DMS153 (cell line): ENCODE measurements around the gene ANKRD16.
"Not testable (repeated sequence)": the region's sequence is repeated elsewhere in the genome, so short reads cannot be mapped to it uniquely, and the experiment has no call there.

Experiments used
- DNase-seq: peaks from one replicate; lab custom pipeline; 2025; lab: John Stamatoyannopoulos, UW

ANKRD16 gene

DNA sequence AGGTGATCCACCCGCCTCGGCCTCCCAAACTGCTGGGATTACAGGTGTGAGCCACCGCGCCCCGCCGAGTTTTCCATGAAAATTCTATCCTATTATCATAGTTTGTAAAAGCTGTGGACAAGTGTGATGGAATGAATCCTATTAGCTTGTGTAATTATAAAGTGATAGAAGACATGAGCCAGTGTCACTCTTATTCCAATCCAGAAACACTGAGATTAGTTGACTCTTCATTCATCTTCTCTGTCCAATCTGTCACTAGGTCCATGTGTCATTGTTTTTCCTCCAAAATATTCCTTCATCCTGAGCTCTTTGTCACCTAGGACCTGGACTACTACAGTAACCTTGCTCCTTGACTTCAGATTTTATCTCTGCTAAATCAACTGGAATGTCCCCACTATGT lies 13.9 kb upstream of the ANKRD16 start:
- no peak for DNase-seq

DNA sequence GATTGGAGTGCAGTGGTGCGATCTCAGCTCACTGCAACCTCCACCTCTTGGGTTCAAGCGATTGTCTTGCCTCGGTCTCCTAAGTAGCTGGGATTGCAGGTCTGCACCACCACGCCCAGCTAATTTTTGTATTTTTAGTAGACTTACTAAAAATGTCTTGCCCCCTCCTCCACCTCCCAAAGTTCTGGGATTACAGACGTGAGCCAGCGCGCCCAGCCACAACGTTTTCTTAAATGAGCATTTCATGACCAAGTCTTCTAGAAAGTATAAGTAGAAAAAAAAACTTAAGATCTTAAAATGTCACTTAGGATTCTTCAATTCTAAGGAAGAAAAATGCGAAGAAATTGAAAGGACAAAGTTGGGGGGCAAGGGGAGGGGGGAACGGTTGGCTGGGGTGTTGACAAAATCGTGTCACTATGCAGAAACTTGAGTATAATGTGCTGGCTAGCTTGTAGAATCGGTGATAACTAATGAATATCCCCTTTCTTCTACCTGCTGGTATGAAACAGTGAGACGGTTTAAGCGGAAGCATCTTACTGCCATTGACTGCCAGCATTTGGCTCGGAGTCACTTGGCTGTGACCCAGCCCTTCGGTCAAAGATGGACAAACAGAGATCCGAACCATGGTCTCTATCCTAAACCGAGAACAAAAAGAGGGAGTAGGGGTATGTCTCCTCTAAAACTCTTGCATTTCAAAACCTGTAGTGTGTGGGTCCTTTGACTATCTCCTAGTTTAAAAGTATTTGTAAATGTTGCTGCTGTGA lies 13.0 kb upstream of the ANKRD16 start:
- DNase-seq, result no peak

DNA sequence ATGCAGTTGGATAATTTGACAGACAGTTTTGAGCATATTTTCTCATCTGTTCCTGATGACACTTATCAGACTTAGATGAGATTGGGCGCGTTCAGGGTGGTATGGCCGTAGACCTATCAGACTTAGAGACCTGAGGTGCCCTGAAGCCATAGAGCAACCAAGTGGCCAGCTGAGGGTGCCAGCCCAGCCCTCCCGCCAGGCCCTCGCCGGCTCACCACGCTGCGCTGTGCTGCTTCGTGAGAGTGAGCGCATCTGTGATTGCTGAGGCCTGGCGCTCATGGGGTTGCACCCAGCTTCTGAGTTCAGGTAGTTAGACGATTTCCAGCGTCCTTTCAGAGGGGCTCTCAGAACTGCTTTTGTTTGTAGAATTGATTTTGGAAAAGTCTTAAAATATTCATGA lies 10.6 kb upstream of the ANKRD16 start:
- DNase-seq, result no peak

DNA sequence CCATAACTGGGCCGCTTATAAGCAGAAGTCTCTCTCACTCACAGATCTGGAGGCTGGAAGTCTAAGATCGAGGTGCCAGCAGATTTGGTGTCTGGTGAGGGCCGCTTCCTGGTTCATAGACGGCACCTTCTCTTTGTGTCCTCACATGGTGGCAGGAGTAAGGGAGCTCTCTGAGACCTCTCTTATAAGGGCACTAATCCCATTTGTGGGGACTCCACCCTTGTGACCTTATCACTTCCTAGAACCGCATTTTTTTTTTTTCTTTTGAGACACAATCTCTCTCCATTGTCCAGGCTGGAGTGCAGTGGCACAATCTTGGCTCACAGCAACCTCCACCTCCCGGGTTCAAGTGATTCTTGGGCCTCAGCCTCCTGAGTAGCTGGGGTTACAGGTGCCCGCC lies 8.5 kb upstream of the ANKRD16 start:
- no peak for DNase-seq

DNA sequence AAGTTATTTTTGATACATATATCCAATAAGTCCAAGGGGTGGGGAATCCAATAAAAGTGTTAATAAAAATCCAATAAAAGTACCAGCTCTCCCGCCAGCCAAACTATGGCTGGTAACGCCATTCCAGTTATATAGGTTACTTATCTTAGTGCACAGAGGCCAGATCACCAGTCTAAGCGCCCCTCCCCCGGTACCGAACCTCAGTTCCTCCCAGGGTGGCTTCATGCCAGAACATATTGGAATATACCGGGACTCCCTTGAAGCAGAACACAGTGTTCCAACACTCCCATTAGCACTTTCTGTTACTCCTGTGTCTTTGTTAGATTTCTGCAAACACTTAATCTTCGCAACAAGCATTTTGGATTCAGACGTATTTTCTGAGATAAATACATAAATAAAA lies 7.8 kb upstream of the ANKRD16 start:
- no peak for DNase-seq

DNA sequence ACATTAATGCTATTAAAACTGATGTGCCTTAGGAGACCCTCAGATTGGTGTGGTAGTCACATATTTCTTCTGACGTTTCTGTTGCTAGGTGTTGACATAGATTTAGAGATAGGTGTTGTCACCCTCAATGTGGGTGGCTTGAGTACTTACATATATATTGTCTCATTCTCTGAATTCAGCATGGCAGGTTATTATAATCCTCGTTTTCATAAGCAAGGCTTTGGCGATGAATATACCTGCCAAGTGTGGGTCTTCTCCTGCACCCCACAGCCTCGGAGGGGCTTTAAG lies 7.3 kb upstream of the ANKRD16 start:
- DNase-seq, result no peak

DNA sequence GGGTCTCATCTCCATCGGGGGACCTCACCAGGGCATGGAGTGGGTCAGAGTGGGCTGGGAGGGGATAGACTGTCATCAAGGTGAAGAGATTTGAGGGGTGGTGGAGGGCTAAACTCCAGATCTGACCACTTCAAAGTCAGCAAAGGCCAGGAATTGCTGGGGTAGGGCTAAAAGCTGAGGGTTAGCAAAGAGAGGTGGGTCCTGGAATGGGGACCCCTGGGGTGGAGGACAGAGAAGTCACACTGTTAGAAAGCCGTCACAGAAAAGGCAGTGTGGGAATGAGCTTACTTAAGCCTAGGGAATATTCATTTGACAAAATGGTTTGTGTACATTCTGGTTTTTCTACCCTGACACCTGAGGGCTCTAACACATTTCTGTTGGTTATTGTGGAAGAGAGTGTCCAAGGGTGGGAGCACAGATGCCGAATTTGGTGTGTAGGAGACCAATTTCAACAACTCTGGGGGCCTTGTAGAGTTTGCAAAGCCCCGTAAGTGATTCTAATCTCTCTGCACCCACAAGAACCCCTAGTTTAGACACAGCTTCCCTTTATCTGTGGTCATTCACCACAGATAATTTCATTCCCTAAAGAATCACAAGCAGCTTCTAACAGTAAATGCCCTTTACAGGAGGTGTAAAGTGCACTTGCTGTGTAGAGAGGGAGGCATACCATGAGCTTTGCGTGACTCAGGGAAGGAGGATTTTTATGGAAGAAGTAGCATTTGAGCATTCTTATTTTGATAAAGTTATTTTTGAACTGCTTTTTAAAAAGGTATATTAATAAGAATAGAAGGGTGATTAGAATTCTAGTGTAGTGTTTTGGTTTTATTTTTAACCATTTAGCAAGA lies 6.7 kb upstream of the ANKRD16 start:
- no peak for DNase-seq

DNA sequence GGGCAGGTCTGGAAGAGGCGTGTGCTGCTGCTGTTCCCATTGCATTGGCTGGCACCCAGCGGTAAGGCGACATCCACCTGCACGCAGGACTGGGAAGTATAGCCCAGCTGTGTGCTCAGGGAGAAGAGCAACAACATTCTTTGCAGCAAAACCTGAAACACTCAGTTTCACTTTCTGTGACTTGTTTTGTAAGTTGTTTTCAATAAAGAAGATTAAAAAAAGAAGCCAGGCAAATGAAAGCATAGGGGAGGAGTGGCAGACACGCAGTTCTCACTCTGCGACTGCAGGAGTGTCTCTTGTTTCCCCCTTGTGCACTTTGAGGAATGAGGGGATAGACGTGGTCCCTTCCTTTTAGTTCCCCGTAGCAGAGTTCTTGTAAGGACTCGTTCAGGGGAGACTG lies 6.1 kb upstream of the ANKRD16 start:
- no peak for DNase-seq

DNA sequence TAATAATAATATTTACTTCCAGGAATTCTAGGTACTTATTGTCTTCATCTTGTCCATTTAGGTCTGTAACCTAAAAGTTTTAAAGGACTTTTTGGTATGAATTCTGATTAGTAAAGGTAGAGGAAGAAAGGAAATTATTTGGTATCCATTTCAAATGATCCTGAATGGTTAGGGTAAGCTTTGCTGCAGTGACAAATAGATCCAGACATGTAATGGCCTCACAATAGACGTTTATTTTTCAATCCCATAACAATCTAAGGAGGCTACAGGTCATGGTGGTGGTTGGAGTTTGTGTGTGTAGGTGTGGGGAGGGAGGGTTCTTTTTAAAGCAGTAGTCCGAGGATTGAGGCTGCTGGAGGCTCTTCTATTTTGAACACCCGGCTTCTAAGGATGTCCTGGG lies 5.7 kb upstream of the ANKRD16 start:
- no peak for DNase-seq

DNA sequence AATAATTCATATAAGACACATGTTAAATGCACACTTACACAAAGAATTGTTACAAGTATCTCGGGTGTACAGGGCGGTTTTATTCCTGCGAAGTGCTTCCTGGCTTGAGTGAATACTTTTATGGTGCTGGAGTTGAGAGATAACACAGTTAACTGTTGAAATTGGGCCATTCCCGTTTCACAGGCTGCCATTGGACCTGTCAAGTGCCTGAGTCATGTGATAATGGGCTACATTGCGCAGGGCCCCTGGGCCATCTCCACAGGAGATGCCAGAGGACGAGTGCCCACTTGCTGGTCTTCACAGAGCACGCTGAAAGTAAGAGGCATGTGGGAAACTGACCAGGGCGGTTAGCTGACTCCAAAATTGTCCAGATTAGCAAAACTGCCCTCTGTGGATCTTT lies 5.2 kb upstream of the ANKRD16 start:
- DNase-seq, result no peak

DNA sequence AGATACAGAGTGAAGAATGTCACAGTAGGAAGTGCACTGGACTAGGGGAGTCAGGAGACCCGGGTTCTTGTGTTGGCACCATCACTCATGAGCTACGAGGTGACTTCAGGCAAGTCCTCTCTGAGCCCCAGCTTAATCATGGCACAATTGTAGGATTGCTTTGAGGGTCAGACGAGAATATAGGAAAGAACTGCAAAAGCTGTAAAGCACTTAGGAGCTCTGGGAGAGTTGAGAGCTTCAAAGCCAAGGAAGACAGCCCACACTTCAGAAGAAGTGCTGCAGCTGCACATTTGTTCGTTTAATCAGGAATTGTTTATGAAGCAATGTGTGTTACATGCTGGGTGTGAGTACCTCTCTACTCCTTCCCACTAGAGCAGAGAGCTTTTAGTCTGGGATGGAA lies 4.7 kb upstream of the ANKRD16 start:
- no peak for DNase-seq

DNA sequence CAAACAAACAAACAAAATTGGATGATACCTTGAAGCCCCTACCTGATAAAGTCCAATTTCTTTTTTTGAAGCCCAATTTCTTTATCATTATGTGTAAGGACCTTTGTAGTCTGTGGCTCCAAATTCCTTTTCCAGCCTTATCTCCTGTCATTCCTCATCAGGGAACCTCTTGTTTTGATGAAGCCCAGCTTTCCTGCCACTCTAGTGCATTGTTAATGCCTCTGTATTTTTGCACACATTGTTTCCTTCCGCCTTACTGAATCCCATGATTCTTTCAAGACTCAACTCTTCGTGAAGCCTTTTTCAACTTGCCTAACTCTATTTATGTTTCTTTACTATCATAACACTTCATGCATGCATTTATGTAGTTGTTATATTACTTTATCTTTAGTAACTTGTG lies 3.6 kb upstream of the ANKRD16 start:
- no peak for DNase-seq

DNA sequence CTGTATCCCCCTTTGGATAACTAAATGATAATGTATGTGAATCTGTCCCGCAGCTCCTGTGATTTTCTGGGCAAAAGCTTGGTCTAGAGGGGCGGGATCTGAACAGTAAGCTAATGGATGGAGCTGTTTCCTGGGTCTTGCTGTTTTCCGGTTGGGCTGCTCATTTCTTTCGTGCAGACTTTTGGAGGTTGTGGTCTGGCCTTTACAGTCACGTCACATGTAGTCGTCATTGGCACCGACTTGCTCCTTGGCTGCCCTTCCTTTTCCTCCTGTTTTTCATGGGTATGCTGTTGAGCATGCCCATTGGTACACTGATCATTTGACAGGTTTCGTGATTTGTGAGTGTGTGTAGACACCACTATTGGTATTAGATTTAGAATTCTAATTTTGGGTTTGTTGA lies 2.3 kb upstream of the ANKRD16 start:
- no peak for DNase-seq

DNA sequence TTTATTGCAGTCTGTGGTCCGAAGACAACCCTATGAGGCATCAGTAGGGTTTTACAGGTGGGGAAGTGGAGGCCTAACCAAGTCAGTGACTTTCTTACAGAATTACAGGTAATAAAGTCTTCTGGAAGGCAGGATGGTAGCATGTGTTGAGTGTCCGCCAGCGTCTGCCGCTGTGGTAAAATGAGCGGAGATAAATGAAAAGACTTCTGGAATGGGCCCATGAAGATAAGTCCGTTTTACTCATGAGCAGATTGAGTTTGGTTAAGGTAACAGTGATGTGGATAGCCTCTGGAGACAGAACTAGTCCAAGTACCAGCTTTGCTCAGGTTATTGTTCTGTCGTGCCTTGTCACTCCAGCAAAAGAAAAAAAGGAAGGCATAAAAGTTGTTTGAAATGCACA lies 1.3 kb upstream of the ANKRD16 start:
- no peak for DNase-seq

DNA sequence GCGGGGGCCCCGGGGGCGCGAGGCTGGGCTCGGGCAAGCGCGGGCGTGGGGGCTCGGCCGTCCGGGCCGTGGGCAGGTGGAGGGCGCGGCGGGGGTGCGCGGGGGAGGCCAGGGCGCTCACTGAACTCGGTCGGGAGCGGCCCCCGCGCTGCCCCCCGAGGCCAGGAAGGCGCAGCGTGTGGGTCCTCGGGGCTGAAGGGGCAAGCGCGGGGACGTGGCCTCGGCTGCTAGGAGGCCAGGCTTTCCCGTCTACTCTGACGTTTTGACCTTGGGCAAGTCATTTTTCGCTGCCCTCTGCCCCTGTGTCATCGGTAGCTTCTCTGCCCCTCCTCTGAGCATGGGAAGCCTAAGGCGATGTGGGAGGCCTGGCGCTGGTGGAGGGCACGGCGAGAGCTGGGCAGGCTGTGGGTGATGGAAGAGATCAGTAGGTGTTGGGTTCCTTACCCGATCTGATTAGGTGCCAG lies 791 bp upstream of the ANKRD16 start:
- DNase-seq, result no peak

DNA sequence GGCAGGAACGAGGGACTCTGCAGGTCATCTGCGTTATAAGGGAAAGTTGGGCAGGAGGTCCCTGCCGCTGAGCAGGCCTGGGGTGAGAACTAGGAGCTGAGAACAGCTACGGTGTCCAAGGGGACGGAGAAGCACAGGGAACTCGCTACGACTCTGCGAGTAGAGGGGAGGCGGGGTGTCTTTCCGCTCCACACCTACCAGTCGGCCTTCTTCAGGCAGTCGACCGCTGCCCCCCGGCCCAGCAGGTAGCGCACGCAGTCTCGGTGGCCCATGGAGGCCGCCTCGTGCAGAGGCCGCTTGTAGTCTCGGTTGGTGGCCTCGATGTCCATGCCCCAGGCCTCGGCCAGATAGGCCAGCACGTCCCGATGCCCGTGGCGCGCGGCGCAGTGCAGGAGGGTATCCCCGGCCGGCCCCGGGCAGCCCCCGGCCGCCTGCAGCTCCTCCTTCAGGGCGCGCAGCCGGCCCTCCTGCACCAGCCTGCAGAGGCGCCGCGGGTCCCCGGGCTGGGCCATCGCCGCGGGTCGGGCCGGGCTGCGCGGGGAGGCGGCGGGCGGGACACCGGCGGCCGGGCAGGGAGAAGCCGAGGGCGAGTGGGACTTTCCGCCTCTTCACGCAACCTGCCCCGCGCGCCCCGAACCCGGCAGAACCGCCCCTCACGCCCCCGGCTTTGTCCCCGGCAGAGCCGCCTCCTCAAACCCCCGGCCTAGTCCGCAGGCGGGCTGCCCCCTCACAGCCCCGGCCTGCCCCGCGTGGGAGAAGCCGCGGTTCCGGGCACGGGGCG lies 660 bp downstream of the ANKRD16 start:
- DNase-seq, result no peak

DNA sequence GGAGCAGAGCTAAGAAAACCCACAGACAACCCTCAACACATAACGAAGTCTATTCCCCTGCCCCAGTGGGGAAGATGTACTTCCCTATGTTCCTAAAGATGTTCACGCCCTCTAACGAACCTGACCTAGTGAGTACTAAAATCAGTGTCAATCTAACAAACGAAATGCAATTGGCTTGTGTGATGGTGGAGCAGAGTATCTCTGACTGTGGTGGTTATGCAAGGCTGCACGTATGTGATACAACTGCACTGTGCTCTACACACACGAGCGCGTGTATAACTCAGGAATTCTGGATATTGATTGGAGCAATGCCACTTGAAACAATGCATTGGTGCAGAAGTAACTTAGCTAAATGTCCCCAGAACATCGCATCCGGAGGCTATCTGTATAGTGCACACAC lies 1.3 kb downstream of the ANKRD16 start:
- no peak for DNase-seq

DNA sequence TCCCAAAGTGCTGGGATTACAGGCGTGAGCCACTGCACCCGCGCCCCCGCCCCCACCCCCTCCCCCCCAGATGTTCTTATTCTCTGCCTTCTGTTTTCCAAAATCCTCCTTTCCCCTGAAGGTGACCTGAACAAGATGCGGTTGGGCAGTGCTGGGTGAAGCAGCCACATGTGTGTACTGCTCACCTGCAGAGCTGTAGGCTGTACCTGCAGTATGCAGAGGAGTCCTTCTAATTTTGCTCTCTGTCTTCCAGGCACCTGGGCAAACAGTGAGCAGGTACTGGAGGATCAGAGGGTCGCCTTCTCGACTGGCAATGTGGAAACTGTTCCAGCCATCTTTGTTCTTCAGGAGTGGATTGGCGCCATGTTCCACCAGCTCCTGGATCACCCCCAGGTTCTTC lies 2.1 kb downstream of the ANKRD16 start:
- DNase-seq, result no peak

DNA sequence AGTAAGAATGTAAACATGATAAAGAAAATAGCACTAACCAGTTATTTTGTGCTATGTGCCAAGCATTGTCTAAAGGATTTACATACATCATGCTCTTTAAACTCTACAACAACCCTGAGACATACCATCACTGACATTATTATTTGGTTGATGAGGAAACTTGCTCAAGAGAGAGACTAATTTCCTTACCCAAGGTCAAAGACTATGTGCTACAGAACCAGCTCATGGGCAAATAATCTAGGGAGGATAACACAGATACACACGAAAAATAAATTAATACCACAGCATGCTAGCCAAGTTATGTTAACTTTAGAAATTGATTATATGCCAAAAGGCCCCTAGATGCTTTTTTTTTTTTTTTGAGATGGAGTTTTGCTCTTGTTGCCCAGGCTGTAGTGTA lies 2.7 kb downstream of the ANKRD16 start:
- DNase-seq, result no peak

DNA sequence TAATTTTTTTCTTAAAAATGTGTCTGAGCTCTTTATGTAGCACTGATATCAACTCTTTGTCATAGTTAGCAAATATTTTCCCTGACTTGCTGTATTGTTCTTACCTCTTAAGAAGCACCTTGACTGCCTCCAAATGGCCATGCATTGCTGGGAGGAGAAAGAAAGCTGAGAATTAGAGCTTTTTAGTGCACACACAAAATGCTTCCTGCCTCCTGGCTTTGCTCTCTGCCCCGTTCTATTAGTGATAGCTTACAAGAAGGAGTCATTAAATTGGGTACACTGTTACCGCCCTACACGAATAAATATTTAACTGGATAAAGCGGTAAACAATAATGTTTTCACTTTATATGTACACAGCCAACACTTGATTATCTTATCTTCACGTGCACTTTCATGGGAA lies 4.1 kb downstream of the ANKRD16 start:
- no peak for DNase-seq

DNA sequence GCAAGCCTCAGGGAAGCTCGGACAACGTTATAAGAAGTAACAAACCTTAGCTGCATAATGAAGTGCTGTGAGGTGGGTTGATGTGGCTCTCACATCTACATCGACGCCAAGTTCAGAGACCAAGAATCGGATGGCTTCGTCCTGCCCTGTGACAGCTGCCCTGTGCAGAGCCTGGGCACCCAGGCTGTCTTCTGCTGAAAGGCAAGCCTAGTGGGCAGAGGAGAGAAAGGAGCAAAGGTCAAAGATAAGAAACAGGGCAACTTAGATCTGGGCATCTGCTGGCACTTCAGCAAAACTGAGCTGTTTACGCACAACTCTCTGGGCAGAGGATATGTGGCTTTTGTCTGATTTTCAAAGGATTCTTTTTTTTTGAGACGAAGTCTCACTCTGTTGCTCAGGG lies 6.7 kb downstream of the ANKRD16 start:
- DNase-seq, result no peak

DNA sequence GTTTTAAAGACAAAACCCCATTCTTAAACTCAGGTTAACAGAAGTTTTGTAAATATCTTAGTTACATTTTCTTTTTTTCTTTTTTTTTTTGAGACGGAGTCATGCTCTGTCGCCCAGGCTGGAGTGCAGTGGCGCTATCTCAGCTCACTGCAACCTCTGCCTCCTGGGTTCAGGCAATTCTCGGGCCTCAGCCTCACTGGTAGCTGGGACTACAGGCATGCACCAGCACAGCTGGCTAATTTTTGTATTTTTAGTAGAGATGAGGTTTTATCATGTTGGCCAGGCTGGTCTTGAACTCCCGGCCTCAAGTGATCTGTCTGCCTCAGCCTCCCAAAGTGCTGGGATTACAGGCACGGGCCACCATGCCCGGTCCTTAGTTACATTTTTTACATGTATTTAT lies 12.7 kb downstream of the ANKRD16 start:
- not testable (repeated sequence) for DNase-seq

DNA sequence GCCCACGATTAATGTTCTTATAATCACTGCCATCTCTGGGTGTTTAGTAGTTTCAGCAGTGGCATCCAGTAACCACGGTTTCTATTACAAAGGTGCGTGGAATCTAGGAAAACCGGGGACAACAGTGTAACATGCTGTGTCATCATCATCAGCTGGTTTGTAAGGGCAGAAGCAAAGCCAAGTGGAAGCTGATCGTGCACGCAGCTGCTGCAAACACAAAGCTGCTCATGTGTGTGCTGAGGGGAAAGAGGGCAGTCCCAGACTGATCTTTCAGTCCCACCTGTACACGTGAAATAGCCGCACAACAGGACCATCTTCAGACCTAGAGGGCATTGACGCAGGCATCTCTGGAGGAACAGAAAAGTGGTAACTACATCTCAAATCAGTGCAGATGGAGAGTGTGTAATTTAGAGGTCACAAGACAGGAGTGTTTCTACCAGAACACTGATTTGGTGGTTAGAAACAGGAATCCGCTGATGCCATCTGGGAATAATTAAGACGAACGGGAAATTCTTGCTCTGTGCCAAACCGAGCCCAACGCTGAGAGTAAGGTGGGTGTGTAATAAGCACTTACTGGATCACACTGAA lies 13.4 kb downstream of the ANKRD16 start:
- no peak for DNase-seq
